Left lung (tissue), 10 donors: ENCODE measurements around the gene SNAP47. TPM values are rescaled to one million over a fixed set of nuclear protein-coding genes. Genes with fewer than 3 reads are reported as not detected.
"Not testable (repeated sequence)": the region's sequence is repeated elsewhere in the genome, so short reads cannot be mapped to it uniquely, and the experiment has no call there.

Experiments
- ATAC-seq: fragments of 200-7000 bp; cut with Tn5 transposase; one replicate; pipeline ENCODE4 v1.9.1; 2020; ENCODE audit warnings: moderate library complexity
- DNase-seq, 4 donors: peaks; one replicate each; pipeline ENCODE4 v3.0.0-alpha.2; 2013 to 2020
- H3K27ac ChIP-seq, 2 donors: fragments of 200-600 bp; sonication (generic) in 1 of 2; one replicate each; pipeline versions ENCODE4 v1.5.0 to v1.8.0; 2020 to 2021
- H3K27me3 ChIP-seq, 2 donors: fragments of 200-600 bp; sonication (generic) in 1 of 2; one replicate each; pipeline versions ENCODE4 v1.5.0 to v1.8.0; 2020 to 2021
- H3K36me3 ChIP-seq, 2 donors: fragments of 200-600 bp; sonication (generic) in 1 of 2; one replicate each; pipeline versions ENCODE4 v1.5.0 to v1.8.0; 2020 to 2021
- H3K4me1 ChIP-seq, 2 donors: fragments of 200-600 bp; one replicate each; pipeline ENCODE4 v1.8.0; 2021
- H3K4me3 ChIP-seq, 2 donors: fragments of 200-600 bp; sonication (generic) in 1 of 2; one replicate each; pipeline versions ENCODE4 v1.5.0 to v1.8.0; 2020 to 2021; ENCODE audit warnings: mild to moderate bottlenecking in 1 of 2
- H3K9me3 ChIP-seq, 2 donors: fragments of 200-600 bp; sonication (generic) in 1 of 2; one replicate each; pipeline versions ENCODE4 v1.5.0 to v1.8.0; 2020 to 2021
- CTCF ChIP-seq, 2 donors: fragments of 200-600 bp; sonication (generic) in 1 of 2; IDR thresholded peaks; one replicate each; pipeline versions ENCODE4 v1.5.0 to v1.8.0; 2021; ENCODE audit warnings: antibody characterized with exemption in 2 of 2
- intact Hi-C, 2 donors: fragments of 100-400 bp; cut with DNase I; formaldehyde crosslinking; loops; one replicate each; pipeline versions ENCODE4 v1.11.2 to v1.14.2; 2022
- polyA plus RNA-seq, 6 donors: library from polyadenylated mRNA; unstranded; fragments of 120-200 nt; gene quantifications; one replicate each; pipeline ENCODE4 v1.2.1, GENCODE V29; 2013; ENCODE audit not compliant: insufficient read length in 6 of 6
- total RNA-seq, 2 donors: library from RNA; stranded (reverse); fragmentation: NEBNext Ultra II Directional; extraction: Animal tissue kit (Norgen Biotek cat#: 25700); gene quantifications; one replicate each; pipeline ENCODE4 v1.2.1, GENCODE V29; 2021
- donor health status: DM: no; HTN: yes; CAD: no.
- donor health status: DM: no; HTN: no; CAD: no.

SNAP47 gene
- total and polyA plus RNA-seq, 8 donors = 24.5 to 44.9 (median 41.3) TPM

DNA sequence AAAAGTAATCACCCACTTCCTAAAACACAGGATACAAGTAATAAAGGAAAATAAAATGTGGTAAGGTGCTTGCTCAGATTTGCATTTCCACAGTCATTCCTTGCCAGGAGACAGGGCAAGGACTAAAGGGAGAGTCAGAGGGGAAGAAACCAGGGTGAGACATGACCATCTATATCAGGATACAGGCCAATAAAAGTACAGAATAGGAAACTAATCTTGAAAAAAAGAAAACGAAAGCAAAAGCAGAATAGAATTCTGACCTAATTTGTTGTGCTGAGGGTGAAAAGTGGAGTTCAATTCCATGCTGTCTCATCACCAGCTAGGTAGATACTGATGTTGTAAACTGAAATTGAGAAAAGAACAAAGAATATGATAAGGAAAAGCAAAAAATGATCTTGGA lies 27.4 kb upstream of the SNAP47 start:
- H3K27ac ChIP-seq = no peak overlapping the region
- H3K36me3 ChIP-seq = no peaks in the 10 kb centered on the region
- ATAC-seq (no peak), DNase-seq (no peak)
- H3K4me1 ChIP-seq = no peaks in the 10 kb centered on the region
- no peaks in the 10 kb centered on the region for H3K27me3 ChIP-seq
- intact Hi-C loops = no loop called here
- H3K4me3 ChIP-seq = no peak overlapping the region
- no peak for TF ChIP-seq CTCF (IDR thresholded peaks at IDR 0.05)
- peaks cover 0 to 69% of the 10 kb centered on the region in 2 donors for H3K9me3 ChIP-seq

DNA sequence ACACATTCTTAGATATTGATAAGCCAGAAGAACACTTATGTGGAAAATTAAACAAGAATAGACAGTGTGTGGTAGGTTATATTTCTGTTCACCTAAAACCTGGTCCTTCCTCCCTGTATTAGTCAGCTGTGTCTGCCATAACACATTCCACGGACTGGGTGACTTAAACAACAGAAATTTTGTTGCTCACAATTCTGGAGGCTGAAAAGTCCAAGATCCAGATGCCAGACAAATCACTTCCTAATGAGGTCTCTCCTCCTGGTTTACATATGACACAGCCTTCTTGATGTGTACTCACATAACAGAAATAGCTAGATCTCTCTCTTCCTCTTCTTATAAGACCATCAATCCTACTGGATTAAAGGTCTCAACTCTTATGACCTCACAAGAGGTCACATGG lies 25.8 kb upstream of the SNAP47 start:
- no peaks in the 10 kb centered on the region for H3K4me1 ChIP-seq
- no peak for TF ChIP-seq CTCF (IDR thresholded peaks at IDR 0.05)
- H3K27ac ChIP-seq = no peak overlapping the region
- no peaks in the 10 kb centered on the region for H3K36me3 ChIP-seq
- DNase-seq (no peak), ATAC-seq (no peak)
- intact Hi-C loops = no loop called here
- H3K4me3 ChIP-seq = no peak overlapping the region
- H3K27me3 ChIP-seq = no peaks in the 10 kb centered on the region
- H3K9me3 ChIP-seq = peaks cover 0 to 65% of the 10 kb centered on the region in 2 donors

- H3K27ac ChIP-seq, intact Hi-C loops, ATAC-seq, H3K27me3 ChIP-seq, DNase-seq, H3K4me1 ChIP-seq, H3K36me3 ChIP-seq, H3K4me3 ChIP-seq: not testable (repeated sequence)
- H3K9me3 ChIP-seq = peaks cover 0 to 71% of the 10 kb centered on the region in 2 donors
Observed at GRCh38 chr1:227710474-227710873, 24.8 kb upstream of the SNAP47 start.

GRCh38 chr1:227712648-227713047 lies 22.6 kb upstream of the SNAP47 start:
- Histone ChIP-seq H3K4me1 (no peaks in the 10 kb centered on the region), H3K27ac (no peak overlapping the region), H3K27me3 (no peaks in the 10 kb centered on the region), H3K4me3 (no peak overlapping the region), H3K9me3 (peaks cover 0 to 68% of the 10 kb centered on the region in 2 donors), H3K36me3 (no peaks in the 10 kb centered on the region)
- ATAC-seq (no peak), DNase-seq (no peak)
- intact Hi-C loops = no loop called here
- no peak for TF ChIP-seq CTCF (IDR thresholded peaks at IDR 0.05)

- H3K27me3 ChIP-seq = no peaks in the 10 kb centered on the region
- H3K9me3 ChIP-seq = peaks cover 0 to 86% of the 10 kb centered on the region in 2 donors
- no peaks in the 10 kb centered on the region for H3K36me3 ChIP-seq
Observed at GRCh38 chr1:227718932-227719331, 16.3 kb upstream of the SNAP47 start.

More at GRCh38 chr1:227718932-227719331, 16.3 kb upstream of the SNAP47 start:
- H3K4me1 ChIP-seq = no peaks in the 10 kb centered on the region
- intact Hi-C loops = no loop called here
- TF ChIP-seq CTCF (IDR thresholded peaks at IDR 0.05) = no peak
- ATAC-seq (no peak), DNase-seq (no peak)
- no peak overlapping the region for H3K27ac ChIP-seq
- H3K4me3 ChIP-seq = no peak overlapping the region
